ENCODE results near the gene XG.
"Not testable (repeated sequence)": the region's sequence is repeated elsewhere in the genome, so short reads cannot be mapped to it uniquely, and the experiment has no call there.

Gene XG

DNA sequence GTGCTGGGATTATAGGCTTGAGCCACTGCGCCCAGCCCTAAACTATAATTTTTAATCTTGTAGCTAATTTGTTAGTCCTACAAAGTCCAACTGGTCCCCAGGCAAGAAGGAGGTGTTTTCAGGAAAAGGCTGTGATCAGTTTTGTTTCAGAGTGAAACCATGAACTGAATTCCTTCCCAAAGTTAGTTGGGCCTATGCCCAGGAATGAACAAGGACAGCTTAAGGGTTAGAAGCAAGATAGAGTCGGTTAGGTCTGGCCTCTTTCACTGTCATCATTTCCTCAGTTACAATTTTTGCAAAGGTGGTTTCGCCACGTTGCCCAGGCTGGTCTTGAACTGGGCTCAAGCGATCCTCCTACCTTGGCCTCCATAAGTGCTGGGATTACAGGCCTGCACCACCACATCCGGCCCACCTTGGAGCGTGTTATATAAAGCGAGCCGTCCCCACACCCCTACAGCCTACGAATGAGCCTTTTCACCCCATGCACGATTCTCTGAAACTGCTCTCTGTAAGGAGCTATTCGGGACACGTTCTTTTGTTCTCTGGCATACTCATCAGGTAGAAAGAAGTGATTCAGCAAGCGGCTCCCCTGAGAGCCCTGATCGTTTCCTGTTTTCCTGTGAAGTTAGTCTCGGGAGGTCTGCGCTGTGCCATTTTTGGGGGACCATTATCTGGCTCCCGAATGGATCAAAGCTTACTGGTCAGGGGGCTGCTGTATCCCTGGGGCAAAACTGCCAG lies 52.4 kb downstream of the XG start:
- H3K27me3 Mint-ChIP-seq, H3K9me3 Mint-ChIP-seq, H3K36me3 Mint-ChIP-seq, H3K4me1 Mint-ChIP-seq, CTCF ChIA-PET, H3K4me3 Mint-ChIP-seq, H3K27ac Mint-ChIP-seq, DNase-seq: not testable (repeated sequence)

DNA sequence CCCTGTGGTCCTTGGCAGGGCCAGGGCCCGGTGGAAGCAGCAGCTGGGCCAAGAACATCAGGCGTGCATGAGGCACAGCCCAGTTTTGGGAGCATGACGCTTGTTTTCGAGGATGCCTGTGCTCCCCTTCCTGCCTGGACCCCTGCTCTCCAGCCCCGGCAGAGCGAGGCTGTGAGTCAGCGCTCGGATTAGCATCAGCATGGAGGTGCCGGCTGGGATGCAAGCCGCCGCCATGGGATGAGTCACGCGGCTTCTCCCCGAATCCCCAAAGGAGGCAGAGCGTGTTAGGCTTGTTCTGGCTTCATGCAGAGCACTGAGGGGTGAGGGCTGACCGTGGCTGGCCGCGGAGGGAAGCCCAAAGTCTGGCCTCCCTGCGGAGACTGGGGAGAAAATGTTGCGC lies 53.0 kb downstream of the XG start:
- H3K4me3 Mint-ChIP-seq, H3K27me3 Mint-ChIP-seq, H3K9me3 Mint-ChIP-seq, DNase-seq, H3K27ac Mint-ChIP-seq, H3K36me3 Mint-ChIP-seq, CTCF ChIA-PET, H3K4me1 Mint-ChIP-seq: not testable (repeated sequence)

DNA sequence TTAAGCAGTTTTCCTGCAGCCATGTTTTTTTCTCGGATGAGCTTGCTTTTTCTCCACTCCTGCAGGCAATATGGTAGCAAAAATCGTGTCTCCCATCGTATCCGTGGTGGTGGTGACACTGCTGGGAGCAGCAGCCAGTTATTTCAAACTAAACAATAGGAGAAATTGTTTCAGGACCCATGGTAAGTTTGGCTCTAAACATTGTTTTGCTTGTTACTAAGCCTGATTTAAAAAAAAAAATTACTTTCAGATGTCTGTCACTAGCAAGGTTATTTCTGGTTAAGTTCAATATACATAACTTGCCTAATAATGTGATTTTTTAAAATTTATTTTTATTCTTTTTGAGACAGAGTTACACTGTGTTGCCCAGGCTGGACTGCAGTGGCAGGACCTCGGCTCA lies 59.4 kb downstream of the XG start:
- H3K4me1 Mint-ChIP-seq = no peaks in the 10 kb centered on the region
- no peak overlapping the region for H3K4me3 Mint-ChIP-seq
- peaks cover 4% of the 10 kb centered on the region for H3K27me3 Mint-ChIP-seq
- H3K36me3 Mint-ChIP-seq = no peaks in the 10 kb centered on the region
- H3K9me3 Mint-ChIP-seq = no peaks in the 10 kb centered on the region
- DNase-seq = no peak
- no peak overlapping the region for H3K27ac Mint-ChIP-seq
- CTCF ChIA-PET = no interaction called here

DNA sequence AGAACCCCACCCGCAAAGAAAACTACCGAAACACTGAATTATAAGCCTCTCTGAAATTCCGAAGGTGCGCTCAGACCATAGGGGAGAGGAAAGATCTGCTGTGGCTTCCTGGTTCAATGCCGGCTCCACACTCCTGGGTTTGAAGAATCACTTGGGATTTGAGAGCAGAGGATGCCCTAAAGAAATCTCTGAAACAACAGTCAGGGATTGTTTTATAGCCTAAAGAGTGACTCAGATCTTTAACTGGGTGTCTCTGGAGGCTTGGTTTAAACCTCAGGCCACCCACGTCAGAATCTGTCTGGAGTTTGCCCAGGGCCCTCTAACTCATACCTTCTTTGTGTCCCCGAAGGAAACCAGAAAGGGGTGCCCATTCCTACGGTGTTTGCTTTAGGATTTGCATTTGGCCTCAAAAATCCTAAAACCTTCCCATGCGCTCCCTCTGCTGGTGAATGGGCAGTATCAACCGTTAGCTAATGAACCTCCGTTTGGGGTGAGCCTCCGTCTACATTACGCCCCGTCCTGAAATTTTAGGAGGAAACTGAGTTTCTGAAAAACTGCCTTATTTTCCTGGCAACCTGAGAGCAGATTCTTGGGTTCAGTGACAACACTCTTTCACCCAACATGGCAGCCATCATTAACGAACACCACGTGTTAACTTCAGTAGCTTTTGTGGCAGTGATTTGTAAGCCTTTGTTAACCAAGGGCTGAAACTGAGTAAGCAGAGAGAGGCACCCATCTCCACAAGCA lies 60.5 kb downstream of the XG start:
- H3K4me3 Mint-ChIP-seq, H3K9me3 Mint-ChIP-seq, CTCF ChIA-PET, H3K27ac Mint-ChIP-seq, H3K27me3 Mint-ChIP-seq, H3K36me3 Mint-ChIP-seq, H3K4me1 Mint-ChIP-seq: not testable (repeated sequence)
- peak; percentile 57 for DNase-seq

DNA sequence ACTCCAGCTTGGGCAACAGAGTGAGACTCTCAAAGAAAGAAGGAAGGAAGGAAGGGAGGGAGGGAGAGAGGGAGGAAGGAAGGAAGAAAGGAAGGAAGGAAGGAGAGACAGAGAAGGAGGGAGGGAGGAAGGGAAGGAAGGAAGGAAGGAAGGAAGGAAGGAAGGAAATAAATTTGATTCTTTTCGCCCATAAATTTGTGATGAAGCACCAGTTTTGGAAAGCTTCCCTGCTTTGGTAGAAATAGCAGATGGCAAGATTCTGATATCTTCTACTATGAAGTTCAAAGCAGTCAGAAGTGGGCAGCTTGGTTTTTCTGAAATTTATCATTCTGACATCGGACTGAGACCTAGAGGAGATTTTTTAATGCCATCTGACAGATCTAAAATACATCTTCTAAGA lies 65.2 kb downstream of the XG start:
- Mint-ChIP-seq H3K27ac (no peak overlapping the region), H3K4me3 (no peak overlapping the region), H3K9me3 (no peaks in the 10 kb centered on the region), H3K27me3 (peaks cover 4% of the 10 kb centered on the region), H3K36me3 (no peaks in the 10 kb centered on the region), H3K4me1 (peaks cover 7% of the 10 kb centered on the region)
- DNase-seq = no peak
- CTCF ChIA-PET = no interaction called here

DNA sequence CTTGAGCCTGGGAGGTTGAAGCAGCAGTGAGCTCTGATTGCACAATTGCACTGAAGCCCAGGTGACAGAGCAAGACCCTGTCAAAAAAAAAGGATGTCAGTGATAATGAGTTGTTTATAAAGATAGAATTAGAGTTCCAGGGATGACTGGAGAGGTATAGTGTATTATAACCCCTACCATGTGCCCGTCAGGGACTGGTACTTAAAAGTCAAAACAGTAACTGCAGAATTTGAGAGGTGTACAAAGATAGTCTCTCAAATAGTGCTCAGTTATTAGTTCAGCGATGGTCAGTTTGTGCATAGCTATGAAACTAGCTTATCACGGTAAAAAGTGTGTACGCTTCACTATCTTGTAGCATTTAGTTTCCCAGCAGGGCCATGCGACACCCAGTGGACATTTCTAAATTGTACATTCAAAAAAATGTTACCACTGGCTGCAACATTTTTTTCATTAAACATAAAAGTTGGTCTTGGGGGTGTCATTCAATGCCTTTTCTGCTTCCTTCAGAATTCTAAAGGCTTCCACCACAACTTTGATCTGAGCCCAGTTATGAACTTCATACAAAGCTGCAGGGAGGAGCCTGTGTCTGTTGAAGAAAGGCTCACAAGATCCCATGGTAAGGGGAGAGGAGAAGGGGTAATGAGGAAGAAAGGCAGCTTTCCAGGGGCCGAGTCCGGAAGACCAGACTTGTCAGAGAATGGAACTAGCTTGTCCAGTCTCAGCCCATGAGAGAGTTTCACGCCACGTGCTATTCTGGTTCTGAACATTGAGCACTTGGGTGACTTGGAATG lies 67.7 kb downstream of the XG start:
- peaks cover 2% of the 10 kb centered on the region for H3K27me3 Mint-ChIP-seq
- CTCF ChIA-PET = interaction anchor here (0.5 kb wide), 1 partner anchor 18 kb away, joined by 4 read pairs; no protein-coding TSS in a partner anchor
- H3K4me1 Mint-ChIP-seq = peaks cover 7% of the 10 kb centered on the region
- H3K36me3 Mint-ChIP-seq = no peaks in the 10 kb centered on the region
- no peak overlapping the region for H3K27ac Mint-ChIP-seq
- DNase-seq = no peak
- H3K4me3 Mint-ChIP-seq = no peak overlapping the region
- no peaks in the 10 kb centered on the region for H3K9me3 Mint-ChIP-seq

DNA sequence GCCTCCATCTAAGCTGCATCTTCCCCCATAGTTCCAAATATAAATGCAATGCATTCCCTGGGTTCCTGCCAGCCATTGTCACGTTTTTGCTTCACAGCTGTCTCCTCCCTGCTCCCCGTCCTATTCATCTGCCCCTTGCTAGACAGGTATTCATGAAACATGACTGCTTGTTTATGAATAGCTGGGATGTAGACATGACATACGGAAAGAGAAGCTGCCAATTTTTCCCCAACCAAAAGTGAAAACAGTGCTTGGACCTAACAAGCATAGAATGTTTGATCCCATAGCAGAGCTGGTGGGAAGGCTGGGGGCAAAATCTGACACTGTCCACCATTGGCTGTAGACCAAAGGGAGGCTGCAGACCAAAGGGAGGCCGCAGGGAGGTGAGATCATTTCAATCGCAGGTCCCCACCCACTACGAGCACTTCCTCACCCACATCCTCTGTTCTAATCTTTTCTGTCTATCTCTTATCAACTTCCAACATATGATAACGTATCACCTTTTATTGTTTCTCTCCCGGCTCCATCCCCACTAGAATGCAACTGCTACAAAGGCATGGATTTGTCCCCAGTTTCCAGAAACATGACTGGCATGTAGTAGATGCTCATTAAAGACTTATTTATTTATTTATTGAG lies 68.4 kb downstream of the XG start:
- H3K4me3 Mint-ChIP-seq = no peak overlapping the region
- peaks cover 7% of the 10 kb centered on the region for H3K4me1 Mint-ChIP-seq
- no peak for DNase-seq
- no peak overlapping the region for H3K27ac Mint-ChIP-seq
- H3K9me3 Mint-ChIP-seq = no peaks in the 10 kb centered on the region
- no peaks in the 10 kb centered on the region for H3K27me3 Mint-ChIP-seq
- H3K36me3 Mint-ChIP-seq = no peaks in the 10 kb centered on the region
- CTCF ChIA-PET = no interaction called here

DNA sequence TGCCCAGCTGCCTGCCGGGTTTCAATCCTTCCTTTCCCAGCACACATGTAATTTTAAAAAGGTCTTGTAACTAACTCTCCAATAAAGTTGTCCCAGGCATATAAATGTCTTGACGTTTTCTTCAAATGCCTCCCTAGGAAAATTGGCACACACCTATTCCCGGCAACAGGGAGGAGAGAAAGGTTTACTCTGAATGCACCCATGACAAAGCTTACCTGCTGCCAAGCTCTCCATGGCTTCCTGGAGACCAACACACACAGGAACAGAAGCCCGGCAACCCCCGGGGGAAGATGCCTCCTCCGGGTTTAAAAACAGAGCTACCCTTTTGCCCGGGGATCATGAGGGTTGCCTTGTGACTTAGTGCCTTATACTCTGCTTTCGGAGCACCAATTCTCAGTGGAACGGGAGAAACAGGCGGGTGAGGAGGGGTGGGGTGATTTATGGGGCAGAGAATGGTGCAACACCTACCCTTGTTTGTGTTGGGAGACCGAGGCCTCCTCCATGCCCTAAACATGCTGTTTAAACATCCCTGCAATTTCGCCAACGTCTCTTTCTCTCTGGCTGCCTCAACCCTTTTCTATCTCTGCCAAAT lies 72.1 kb downstream of the XG start:
- Mint-ChIP-seq H3K27me3 (peaks cover under 1% of the 10 kb centered on the region), H3K4me3 (no peak overlapping the region), H3K9me3 (no peaks in the 10 kb centered on the region), H3K27ac (no peak overlapping the region), H3K36me3 (no peaks in the 10 kb centered on the region), H3K4me1 (peaks cover 7% of the 10 kb centered on the region)
- CTCF ChIA-PET = no interaction called here
- no peak for DNase-seq

DNA sequence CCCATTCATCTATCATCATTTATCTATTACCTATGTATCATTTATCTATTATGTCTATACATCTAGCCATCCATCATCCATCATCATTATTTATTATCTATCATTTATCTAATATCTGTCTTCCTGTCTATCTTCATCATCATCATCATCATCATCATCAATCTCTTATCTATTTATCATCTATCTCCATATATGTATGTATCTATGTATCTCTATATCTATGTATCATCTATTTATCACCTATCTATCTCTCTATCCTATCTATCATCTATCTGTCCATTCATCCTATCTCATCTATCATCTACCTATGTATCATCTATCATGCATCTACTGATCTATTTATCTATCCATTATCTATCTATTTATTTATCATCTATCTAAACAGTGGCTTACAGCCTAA lies 73.0 kb downstream of the XG start:
- peaks cover 10% of the 10 kb centered on the region for H3K27me3 Mint-ChIP-seq
- H3K4me3 Mint-ChIP-seq = no peak overlapping the region
- no peak overlapping the region for H3K27ac Mint-ChIP-seq
- no peaks in the 10 kb centered on the region for H3K36me3 Mint-ChIP-seq
- CTCF ChIA-PET = no interaction called here
- peaks cover 7% of the 10 kb centered on the region for H3K4me1 Mint-ChIP-seq
- DNase-seq = no peak
- no peaks in the 10 kb centered on the region for H3K9me3 Mint-ChIP-seq

DNA sequence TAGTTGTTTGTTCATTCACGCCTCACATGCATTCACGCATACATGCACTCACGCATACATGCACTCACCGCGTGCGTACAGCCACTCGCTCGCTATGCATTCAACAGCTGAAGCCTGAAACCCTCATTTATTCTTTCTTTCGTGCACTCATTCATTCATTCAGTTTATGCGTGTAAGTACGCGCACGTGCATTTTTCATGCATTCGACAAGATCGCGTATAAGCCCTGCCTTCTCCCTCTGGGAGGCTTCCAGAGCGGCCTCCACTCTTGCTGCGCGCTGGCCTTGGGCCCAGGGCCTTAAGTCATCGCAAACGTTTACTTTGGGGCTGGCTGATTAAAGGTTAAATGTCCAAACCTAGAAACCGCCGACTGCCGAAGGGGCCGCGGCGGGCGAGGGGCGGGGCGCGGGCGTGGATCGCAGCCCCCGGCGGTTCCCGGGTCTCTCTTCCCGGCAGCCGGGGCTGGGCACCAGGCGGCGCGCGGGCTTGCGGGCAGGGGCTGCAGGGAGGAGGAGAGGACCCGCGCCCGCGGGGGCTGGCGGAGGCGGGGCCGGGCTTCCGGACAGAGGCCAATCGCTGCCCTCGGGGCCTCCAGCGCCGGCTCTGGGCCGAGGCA lies 76.6 kb downstream of the XG start, which contains the start of gene GYG2:
TSS of gene GYG2 (plus strand) at position 587 of the 615 bp plus-strand sequence. CDS start 1,259 bp downstream, outside the sequence.
- DNase-seq = no peak
- Mint-ChIP-seq H3K9me3 (no peaks in the 10 kb centered on the region), H3K27ac (no peak within 1 kb of the TSS), H3K4me3 (no peak within 1 kb of the TSS), H3K36me3 (no peaks in the 10 kb centered on the region), H3K27me3 (peaks cover 28% of the 10 kb centered on the region), H3K4me1 (no peaks in the 10 kb centered on the region)
- CTCF ChIA-PET = no interaction called here

DNA sequence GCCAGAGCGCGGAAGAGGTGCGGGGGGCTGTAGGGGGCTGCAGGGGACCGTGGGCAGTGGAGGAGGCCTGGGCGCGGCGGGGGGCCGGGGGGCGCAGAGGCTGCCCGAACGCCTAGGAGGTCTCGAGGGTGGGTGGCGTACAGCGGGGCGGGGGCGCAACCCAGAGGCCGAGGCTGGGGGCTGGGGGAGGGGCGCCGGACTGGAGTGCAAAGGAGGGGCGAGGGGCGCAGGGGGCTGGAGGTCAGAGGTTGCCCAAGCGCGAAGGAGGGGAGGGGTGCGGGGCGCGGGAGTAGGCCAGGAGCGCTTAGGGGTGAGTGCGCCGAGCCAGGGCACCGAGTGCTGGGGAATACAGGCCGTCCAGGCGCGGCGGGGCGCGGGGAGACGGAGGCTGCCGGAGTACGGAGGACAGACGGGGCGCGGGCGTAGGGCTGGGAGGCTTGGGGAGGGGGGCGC lies 77.1 kb downstream of the XG start:
- no peak overlapping the region for H3K27ac Mint-ChIP-seq
- H3K4me1 Mint-ChIP-seq = no peaks in the 10 kb centered on the region
- CTCF ChIA-PET = no interaction called here
- H3K9me3 Mint-ChIP-seq = no peaks in the 10 kb centered on the region
- peaks cover 28% of the 10 kb centered on the region for H3K27me3 Mint-ChIP-seq
- no peak for DNase-seq
- H3K4me3 Mint-ChIP-seq = no peak overlapping the region
- no peaks in the 10 kb centered on the region for H3K36me3 Mint-ChIP-seq

DNA sequence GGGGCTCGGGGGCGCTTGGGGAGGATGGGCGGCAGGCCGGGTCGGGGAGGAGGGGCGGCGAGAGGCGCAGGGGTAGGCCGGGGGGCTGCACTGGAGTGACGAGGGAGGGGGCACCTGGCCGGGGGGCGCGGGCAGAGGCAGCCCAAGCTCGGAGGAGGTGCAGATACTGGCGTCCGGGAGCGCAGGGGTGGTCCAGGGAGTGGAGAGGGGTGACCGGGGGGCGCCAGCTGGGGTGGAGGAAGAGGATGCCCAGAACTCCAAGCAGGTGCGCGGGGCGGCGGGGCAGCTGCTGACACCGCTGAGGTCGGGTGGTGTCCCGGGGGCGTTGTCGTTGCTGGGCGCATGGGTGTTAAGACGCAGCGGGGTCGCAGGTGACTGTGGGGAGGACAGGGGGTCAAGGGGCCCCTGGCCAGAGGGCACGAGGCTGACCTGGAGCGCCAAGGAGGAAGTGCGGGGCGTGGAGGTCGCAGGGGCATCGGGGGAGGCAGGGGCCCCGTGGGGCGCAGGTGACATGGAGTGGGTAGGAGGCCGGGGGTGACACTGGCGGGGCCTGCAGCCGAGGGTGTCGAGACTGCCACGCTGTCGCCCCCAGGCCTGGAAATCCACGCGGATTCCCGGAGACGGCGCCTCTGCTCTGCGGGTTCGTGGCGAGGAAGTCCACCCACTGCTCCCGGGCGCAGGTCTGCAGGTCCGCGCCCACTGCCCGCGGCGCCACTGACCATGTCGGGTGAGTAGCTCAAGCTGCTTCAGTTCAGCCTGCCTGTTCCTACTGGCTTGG lies 77.8 kb downstream of the XG start:
- CTCF ChIA-PET = no interaction called here
- Mint-ChIP-seq H3K27ac (no peak overlapping the region), H3K4me3 (no peak overlapping the region), H3K27me3 (peaks cover 28% of the 10 kb centered on the region), H3K9me3 (no peaks in the 10 kb centered on the region), H3K4me1 (no peaks in the 10 kb centered on the region), H3K36me3 (no peaks in the 10 kb centered on the region)
- DNase-seq = no peak
